ENCODE data around the gene MIOS. TPM values are rescaled to one million over a fixed set of nuclear protein-coding genes. Genes with fewer than 3 reads are reported as not detected.

The MIOS gene
- total RNA-seq, 4 donors from 2014 or later, result 24.7 to 44.5 (median 37.5) TPM

GRCh38 chr7:7612519-7612918 is 45.8 kb downstream of the MIOS start:
- no peak for TF ChIP-seq CTCF (IDR thresholded peaks at IDR 0.05; ENCODE audit: low read depth)

- TF ChIP-seq CTCF (IDR thresholded peaks at IDR 0.05; ENCODE audit: low read depth), result no peak
Observed at GRCh38 chr7:7613210-7613609, 46.5 kb downstream of the MIOS start.

- no peak for TF ChIP-seq CTCF (IDR thresholded peaks at IDR 0.05; ENCODE audit: low read depth)
Observed at GRCh38 chr7:7614018-7614741, 47.5 kb downstream of the MIOS start.

GRCh38 chr7:7617550-7617949 is 50.9 kb downstream of the MIOS start:
- no peak for TF ChIP-seq CTCF (IDR thresholded peaks at IDR 0.05; ENCODE audit: low read depth)

GRCh38 chr7:7618410-7618809 is 51.7 kb downstream of the MIOS start:
- TF ChIP-seq CTCF (IDR thresholded peaks at IDR 0.05; ENCODE audit: low read depth), result no peak

- TF ChIP-seq CTCF (IDR thresholded peaks at IDR 0.05; ENCODE audit: low read depth), result no peak
Observed at GRCh38 chr7:7620236-7620635, 53.6 kb downstream of the MIOS start.

DNA sequence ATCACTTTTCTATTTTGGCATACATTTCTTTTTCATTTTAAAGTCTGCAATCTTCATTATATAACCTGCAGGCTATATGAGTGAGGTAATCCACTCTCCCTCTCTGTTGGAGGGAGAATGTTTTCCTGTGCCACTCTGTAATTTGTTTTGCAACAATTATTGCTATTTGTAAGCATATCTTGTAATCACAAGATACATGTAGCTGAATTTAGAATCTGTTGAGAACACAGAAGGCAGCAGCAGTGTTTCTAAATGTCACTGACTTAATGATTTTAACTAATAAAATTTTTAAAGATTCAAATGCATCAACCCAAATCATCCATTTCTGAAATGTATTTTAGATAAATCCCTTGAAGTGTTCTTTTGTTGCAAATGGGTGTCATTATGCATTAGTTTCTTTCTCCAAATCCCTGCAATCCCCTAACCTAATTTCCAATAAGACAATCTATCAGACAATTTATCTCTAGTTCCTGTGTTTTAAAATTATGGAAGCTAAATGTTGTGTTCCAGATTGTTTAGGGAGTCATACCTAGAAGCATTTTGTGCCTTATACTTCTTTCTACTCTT is 54.0 kb downstream of the MIOS start:
- no peak for TF ChIP-seq CTCF (IDR thresholded peaks at IDR 0.05; ENCODE audit: low read depth)

All from subcutaneous adipose tissue (tissue), 4 donors.